NCI-H2081 treated with DMSO at 0.1 percent for 48 hours (cell line): ENCODE results near the gene ZNF195.
"Not testable (repeated sequence)": the region's sequence is repeated elsewhere in the genome, so short reads cannot be mapped to it uniquely, and the experiment has no call there.

Experiments
- DNase-seq: peaks from one replicate; lab custom pipeline; 2025; lab: John Stamatoyannopoulos, UW

The ZNF195 gene

DNA sequence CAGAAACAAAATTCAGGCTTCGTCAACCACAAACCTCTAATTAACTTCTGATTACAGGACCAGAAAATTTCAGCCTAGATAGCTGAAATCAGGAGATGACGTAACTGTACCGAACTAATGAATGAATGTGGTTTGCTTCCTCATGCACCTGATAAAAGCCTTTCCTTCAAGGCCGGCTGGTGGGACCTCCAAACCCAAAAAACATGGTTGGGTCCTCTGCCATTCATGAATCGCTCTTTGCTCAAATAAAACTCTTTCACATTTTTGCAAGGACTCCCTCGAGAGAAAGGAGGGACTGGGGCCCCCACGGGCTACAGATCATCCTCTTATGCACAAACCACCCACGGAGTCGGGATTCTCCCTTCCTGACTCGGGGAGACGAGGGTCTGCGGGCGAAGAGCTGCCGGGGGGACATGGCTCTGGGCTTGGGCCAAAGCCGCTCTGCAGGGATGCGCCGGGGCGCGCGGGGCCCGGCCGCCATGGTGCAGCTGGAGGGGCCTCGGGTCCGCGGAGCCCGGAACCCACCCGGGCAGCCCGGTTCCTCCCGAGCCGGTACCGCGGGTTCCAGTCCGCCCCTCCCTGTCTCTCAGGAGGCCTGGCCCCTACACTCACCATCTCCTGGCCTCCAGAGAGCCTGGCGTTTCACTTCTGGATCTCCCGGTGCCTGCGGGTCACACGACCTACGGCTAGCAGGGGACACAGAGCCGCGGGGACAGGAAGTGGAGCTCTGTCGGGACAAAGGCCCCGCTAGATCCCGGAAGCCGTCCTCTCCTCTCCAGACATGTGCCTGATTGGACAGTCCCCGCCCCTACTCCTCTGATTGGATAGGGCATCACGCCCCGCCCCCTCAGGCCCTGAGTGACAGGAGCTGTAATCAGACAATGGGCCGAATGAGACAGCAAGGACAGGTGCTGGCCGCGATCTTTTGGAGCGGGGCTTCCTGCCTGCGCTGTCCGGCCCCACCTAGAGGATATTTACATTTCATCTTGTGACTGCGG, at the start of gene ZNF195:
Gene ZNF195 (minus strand): TSS at position 721 of the 998 bp plus-strand sequence. CDS start 106 bp downstream, at position 615.
- DNase-seq: peak; percentile 94

DNA sequence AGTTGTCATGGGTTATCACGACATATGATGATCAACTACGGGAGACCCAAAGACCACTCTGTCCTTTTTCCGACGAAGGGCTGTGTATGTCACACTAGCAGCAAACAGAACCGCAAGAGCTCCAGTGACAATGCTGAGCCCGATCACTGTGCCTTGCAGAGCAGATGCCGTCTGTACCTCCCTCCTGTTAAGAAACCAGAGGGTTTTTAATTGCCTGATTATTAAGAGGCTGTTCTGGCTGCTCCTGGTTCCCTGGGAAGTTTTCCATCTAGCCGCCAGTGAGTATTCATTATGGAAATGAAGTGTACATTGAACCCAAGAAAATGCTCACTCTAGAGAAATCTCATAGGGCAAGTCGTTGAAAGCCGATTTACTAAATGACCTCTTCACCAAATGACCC, 49.1 kb upstream of the ZNF195 start:
- DNase-seq: not testable (repeated sequence)

DNA sequence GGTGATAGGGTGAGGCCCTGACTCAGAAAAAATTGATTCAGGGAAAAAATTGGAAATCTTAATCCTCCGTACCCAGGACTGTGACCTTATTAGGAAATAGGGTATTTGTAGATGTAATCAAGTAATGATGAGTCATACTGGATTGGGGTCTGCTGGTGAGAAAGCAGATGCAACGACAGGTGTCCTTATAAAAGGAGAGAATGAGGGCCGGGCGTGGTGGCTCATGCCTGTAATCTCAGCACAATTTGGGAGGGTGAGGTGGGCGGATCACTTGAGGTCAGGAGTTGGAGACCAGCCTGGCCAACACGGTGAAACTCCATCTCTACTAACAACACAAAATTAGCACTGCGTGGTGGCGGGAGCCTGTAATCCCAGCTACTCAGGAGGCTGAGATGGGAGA, 47.6 kb upstream of the ZNF195 start:
- not testable (repeated sequence) for DNase-seq

DNA sequence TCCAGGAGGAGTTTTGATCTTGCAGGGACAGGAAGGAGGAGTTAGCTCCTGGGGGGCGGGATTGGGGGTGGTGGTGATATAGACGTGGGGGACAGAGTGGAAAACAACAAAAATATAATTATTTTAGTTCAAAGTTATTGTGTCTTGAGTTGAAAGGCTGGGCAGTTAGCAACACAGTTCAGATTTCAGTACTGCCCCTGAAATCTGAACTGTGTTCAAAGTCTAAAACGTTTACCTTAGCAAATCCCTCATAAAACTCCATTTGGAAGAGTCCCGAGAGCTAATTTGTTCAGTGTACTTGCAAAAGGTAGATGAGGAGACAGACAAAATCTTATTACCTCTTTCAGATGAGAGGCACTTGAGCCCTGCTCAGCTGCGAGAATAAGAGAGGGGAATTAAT, 45.0 kb upstream of the ZNF195 start:
- not testable (repeated sequence) for DNase-seq

DNA sequence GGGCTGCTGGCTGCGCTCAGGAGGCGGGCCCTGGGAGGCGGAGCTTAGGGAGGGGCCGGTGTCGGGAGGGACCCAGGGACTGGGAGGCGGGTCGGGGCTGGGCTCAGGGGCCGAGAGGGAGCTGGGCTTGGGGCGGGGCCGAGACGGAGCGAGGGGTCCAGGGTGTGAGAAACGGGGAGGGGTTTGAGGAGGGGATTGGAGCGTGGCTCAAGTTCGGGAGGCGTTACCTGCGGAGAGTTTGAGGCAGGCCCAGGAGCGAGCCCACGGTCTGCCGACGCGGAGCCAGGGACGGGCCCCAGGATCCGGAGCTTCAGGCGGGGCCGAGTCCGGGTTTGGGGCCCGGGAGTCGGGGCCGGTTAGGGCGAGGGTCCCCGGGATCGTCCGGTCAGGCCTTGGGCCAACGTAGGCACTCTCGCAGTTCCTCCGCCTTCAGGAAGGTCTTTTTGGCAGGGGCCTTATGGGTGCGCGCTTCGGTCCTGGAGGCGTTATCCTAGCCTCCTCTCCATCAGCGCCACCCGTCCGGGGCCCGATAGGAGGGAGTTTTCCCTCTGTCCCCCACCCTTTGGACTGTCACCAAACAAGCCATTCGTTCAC, 44.3 kb upstream of the ZNF195 start:
- DNase-seq: not testable (repeated sequence)

DNA sequence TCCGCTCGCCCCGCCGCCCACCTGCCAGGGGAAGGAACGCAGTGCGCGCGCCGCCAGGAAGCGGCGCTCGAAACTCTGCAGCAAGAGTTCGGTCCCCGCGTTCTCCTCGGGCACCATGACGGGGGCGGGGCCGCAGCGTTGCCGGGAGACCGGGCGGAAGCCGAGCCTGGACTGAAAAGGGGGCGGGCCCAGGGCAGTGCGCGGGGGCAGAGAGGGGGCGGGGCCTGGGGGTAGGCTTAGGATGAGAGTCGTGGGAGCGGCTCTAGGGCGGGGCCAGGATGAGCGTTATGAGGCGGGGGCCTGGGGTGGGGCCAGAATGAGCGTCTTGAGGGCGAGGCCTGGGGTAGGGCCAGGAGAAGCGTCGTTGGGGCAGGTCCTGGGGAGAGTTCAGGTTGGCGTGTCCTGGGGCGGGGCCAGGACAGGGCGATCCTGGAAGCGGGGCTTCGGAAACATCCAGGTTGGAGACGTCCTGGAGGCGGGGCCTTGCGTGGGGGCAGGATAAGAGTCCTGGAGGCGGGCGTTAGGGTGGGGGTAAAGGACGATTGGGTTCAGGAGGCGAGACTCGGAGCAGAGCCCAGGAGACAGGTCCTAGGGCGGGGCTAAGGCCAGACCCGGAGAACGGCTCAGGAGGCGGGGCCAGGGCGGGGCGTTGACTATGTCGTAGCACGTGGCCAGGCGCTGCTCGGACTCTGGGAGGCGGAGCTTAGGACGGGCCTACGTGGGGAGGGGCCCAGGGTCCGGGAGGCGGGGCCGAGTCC, 43.6 kb upstream of the ZNF195 start:
- DNase-seq: peak; percentile 48

DNA sequence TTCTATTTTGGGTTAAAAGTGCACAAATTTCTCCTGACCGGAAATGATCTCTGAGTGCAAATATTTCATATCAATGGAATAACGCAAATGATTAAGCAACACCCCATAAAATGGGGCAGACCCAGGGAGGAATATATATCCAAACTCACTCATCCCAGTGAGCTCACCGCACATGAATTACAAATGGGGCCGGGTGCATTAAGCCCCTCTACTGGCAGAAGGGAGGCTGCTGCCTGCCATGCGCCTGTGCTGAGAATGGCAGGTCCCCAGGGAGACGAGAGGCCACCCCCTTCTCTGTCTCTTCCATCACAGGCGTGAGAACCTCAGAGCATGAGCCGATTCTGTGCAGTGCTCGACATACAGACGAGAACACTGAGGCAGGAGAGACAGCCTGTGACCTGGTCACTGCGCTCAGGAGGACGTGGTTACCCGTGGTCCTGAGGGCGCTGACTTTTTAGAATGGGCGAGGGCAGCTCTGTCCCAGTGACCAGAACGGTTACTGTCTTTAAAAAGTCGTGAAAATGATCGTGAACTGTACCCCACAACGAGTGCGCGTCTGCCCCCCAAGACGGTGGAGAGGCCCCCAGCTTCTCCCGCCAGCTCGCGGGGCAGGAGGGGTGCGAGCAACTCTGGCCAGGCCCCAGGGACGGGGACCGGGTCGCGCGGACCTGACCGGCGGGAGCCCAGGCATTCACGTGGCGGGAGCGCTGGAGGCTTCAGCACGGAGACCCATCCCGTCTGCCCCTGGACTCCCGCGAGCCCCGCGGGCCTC, 42.8 kb upstream of the ZNF195 start:
- not testable (repeated sequence) for DNase-seq

DNA sequence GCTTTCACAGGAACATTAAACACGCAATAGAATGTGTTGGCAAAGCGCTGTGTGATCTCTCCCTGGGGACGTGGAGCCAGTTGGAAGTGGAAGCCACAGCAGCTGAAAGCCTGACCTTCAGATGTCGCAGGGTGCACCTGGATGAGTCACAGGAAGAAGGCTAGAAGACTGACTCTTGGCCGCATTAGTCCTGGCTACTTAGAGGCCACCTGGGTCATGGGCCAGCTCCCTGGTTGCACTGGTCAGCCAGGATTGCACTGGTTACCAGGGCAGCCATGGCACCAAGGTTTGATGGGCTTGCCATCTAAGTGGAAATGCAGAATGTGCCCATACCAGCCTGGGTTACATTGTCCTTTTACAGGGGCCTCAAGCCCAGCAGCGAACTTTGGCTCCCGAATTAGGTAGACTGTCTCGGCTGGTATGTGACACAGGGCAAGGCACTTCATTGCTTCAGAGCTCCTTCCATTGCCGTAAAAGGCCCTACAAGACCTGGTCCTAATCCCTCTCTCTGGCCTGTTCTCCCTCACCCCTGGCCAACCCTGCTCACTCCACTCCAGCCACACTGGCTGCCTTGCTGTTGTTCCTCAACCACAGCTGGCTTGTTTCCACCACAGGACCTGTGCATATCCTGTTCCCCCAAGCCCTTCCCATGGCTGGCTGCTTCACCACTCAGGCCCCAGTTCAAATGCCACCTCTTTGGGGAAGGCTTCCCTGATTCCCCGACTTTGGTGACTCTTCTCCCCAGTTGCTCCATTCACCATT, 41.5 kb upstream of the ZNF195 start:
- DNase-seq: not testable (repeated sequence)

DNA sequence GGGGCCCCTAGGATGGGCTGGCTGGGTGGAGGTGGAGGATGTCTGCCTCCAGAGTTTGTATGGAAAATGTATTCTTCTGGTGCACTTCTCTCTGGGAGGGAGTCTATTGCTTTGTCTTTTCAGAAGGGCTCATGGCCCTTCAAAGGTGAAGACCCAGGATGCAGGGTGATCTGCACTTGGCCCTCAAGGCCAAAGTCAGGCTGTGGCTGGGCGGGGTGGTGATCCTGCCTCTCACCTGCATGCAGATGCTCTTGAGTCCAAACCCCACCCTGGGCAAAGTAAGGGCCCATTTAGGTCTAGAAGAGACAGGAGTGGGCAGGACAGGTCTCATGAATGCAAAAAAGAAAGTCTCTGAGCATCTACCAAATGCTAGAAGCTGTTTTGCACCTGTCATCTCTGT, 40.5 kb upstream of the ZNF195 start:
- not testable (repeated sequence) for DNase-seq

DNA sequence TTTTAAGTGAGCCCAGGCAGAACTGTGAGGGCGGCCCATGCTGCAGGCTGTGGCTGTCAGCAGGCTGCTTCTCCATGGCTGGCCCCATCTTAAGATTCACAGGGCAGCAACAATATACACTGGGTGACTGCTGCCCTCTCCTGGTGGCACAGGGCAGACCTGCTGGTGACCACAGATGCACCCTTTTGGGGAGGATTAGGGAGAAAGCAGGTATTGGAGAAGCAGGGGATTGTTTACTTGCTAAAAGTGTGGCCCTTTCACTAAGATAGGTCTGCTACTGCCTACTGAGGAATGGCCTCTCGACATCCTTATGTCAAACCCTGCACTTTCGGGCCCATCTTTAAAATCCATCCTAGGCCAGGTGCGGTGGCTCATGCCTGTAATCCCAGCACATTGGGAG, 38.1 kb upstream of the ZNF195 start:
- not testable (repeated sequence) for DNase-seq

DNA sequence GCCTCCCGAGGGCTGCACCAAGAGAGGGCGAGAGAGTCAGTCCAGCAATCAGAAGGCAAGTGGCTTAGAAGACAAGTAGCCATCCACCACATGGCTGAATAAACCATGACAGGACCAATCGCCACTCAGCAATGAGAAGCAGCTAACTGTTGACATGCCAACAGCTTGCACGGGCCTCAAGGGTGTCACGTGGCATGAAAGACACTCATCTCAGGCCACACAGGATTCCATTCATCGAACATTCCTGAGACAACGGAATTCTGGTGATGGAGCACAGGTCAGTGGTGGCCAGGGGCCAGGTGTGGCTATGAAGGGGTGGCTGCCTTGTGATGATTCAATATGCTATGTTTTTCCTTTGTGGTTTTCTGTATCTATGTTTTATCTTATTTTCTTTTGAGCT, 36.4 kb upstream of the ZNF195 start:
- not testable (repeated sequence) for DNase-seq

DNA sequence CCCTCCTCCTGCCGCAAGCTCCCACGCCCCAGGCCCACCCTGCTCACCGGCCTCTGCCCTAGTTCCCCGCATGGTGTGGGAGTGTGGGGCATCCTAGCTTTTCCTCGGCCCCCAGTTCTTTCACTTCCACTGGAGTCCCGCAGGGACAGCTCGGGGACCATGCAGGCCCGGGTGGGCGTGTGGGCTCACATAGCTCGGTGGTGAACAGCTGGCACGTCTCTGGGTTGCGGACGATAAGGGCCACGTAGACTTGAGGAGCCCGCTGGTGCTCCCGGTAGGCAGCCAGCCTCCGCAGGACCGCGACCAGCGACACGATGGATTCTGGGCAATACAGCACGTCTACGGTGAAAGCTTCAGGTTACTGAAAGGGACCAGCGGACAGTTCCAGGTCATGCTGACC, 34.7 kb upstream of the ZNF195 start:
- DNase-seq: not testable (repeated sequence)

DNA sequence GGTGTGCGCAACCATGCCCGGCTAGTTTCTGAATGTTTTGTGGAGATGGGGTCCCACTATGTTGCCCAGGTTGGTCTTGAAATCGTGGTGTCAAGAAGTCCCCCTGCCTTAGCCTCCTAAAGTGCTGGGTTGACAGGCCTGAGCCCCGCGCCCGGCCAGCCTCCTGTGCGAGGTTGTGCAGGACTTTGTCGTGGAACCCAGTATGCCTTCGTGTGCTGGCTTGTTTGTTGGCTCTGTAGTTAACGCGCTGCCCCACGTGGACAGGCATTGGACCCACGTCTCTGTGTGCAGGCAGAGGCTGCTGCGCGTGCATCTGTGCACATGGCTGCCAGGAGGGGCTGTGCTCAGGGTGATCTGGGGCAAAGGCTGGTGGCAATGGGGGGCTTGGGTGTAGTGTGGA, 33.9 kb upstream of the ZNF195 start:
- DNase-seq: no peak

DNA sequence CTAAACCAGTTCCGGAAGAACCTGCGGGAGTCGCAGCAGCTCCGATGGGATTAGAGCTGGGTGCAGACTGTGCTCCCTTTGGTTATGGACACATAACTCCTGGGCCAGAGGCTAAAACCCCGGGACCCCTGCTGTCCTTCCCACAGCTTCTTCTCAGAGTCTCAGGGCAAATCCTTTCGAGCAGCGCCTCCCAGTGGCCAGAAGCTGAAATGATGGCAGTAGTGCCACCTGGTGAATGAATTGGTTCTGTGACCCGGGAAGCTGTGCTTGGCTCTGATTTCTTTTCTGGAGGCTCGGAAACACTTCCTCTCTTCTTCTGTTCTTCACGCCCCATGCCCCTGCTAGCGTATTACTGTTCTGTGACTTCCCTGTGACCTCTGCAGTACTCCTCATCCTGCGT, 29.8 kb upstream of the ZNF195 start:
- peak; percentile 8 for DNase-seq

DNA sequence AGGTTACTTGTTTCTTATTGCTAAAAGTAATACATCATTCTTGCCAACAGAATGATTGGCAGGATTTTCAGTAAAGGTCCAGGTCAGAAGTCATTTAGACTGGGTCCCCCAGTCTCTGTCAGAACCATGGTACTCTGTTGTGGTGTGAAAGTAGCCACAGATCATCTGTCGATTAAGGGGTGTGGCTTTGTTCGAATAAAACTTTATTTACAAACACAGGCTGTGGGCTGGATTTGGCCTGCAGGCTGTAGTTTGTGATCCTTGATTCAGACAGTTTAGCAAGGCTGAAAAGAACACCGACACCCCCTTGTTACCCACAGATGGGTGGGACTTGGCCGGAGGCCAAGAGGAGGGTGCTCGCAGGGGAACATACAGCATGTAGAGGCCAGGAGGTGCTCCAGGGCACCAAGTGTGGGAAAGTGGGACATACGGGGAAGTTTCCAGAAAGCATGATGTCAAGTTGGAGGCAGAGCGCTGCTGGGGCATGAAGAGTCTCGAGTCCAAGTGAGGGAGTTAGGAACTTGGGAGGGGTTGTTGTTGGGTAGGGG, 29.2 kb upstream of the ZNF195 start:
- not testable (repeated sequence) for DNase-seq

DNA sequence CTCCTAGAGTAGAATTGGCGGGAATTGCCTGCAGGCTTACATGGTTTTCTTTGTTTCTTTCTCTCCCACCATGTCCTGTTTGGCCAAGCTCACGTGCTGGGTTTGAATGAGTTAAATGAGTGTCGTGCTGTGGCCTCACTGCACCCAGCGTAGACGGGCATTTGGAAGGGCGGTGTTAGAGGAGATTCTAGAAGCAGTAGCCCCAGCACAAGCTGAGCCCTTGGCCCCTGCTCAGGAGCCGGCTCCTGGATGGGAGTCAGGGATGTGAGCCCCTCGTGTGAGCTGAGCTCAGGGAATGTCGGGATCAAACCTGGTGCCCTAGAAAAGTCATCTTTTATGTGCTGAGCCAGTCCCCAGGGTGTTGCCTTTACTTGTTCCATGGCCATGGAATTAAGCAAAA, 28.0 kb upstream of the ZNF195 start:
- not testable (repeated sequence) for DNase-seq

DNA sequence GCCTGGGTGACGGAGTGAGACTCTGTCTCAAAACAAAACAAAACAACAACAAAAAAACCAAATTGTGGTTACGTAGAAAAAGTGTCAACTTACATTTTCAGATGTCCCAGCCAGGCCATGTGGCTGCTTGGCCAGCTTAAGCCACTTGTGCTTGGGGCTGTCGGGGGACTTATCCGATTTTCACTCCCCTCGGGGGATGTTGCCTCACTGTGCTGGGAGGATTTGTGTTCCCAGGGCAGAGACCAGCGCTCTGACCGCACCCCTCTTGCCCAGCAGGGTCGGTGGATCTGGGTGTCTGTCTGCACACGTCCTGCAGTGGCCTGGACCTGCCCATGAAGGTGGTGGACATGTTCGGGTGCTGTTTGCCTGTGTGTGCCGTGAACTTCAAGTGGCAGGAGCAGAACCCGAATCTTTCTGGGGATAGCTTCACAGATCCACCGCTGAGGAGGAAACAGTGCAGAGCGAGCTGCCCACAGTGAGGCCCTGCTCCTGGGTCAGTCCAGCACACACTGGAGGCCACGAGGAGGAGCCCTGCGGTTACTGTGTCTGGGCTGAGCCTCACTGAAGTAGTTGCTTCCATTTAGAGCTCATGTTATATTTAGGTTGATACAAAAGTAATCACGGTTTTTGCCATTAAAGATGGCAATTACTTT, 27.4 kb upstream of the ZNF195 start:
- DNase-seq: not testable (repeated sequence)

DNA sequence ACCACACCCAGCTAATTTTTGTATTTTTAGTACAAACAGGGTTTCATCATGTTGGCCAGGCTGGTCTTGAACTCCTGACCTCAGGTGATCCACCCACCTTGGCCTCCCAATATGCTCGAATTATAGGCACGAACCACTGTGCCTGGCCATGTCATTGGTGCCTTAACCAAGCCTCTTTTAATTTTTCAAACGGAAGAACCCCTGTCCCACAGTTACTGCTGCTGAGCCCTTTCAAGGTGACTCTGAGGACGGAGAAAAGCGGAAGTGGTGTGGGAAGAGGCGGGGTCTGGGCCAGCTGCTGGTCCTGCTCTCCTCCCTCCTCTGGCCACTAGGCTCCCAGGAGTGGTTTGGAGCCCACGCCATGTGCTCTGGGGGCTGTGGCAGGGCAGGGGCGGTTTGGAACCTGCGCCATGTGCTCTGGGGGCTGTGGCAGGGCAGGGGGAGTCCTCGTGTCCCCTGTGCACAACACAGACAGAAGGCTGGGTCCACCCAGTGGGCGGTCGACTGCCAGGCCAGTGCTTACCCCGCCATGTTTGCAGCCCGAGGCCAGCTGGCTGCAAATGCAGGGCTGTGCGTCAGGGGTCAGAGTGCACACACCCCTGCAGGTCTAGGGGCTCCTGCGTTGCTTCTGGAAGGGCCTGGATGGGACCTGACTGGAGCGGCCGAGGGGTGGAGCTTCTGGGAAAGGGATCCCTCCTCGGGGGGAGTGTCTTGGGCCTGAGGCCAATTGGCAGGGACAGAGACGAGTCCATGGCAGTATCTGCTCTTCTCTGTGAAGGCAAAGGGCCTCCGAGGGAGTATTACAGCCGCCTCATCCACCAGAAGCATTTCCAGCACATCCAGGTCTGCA, 25.4 kb upstream of the ZNF195 start:
- not testable (repeated sequence) for DNase-seq

DNA sequence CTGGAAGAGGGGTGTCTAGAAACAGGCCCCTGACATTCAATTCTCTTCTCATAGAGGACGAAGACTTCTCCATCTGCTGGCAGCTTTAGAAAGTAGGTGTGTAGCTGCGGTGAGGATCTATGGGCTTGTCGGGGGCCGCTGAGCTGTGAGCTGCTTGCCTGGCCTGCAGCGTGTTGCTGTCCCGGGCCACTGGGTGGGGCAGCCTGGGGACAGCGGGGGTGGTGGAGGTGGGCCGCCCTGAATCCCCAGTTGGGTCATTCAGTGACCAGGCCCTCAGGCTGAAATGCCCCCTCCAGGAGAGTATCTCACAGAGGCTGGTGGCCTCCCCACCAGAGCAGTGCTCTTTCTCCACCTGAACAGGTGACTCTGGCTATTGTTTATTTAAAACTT, 23.9 kb upstream of the ZNF195 start:
- DNase-seq: not testable (repeated sequence)
